ENCODE results near the gene CTNNA3. TPM values are rescaled to one million over a fixed set of nuclear protein-coding genes. Genes with fewer than 3 reads are reported as not detected.

Gene CTNNA3
- total RNA-seq, 2 experiments from 2014 or later, result not detected

DNA sequence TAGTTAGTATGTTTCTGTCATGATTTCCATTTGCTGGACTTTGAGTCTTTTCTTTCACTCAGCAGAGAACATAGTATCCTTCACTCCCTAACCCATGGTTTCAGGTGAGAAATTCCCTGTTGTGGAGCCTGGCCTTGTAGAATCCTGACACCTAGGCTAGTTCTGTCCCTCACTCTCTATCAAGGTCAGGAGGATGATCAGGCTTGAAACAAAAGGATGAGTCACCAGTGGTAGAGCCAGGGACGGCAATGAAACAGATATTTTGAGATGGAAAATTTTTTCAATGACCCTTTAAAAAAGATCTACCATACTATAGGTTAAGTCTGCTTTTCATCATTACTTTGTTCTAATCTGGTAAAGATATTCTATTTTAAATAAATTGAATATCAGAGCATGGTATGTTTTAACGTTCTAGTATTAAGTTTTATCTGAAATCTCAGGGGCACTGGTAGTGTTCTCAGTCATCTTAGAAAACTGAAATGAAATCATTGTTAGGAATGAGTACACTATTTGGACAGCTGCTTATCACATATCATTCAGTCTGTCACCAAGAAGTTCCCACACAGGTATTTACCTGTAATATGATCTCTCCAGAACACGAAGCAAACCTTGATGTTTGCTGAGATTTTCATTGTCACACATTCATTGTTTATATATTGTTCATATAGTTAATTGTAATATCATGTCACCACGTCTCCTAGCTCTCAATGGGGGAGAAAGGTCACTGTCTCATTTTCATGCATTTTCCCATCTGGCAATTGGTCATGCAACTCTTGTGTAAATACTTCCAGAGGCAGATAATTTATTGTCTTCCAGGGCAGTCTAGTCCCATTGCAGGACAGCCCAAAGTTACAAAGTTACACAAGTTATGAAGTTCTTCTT, 1070.0 kb downstream of the CTNNA3 start:
- intact Hi-C loops (cut with micrococcal nuclease), result no loop called here
- DNase-seq, result no peak
- H3K36me3 Mint-ChIP-seq (ENCODE audit: low read depth), result no peaks in the 10 kb centered on the region
- CTCF ChIA-PET, result no interaction called here
- H3K4me3 Mint-ChIP-seq, result no peak overlapping the region
- H3K4me1 Mint-ChIP-seq (ENCODE audit: low read depth), result no peaks in the 10 kb centered on the region
- no peaks in the 10 kb centered on the region for H3K27me3 Mint-ChIP-seq (ENCODE audit: low read depth)
- H3K9me3 Mint-ChIP-seq, result peaks cover 1% of the 10 kb centered on the region
- no peak overlapping the region for H3K27ac Mint-ChIP-seq

DNA sequence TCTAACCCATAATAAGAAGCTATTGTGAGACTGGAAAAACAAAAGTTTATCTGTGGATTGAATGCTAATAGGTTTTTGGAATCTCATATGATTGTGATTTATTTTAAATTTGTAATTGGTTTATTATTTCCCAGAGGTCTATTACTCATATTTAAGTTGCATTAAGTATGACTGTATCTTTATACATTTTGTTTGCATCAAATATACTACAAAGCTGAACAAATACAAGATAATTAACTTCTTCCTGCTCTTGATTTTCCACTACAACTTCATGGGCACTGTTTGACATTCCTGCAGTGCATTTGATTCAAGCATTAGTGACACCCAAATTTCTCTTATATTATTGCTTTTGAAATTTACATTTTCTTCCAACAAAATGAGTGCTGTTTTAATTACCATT, 1073.9 kb downstream of the CTNNA3 start:
- no peak overlapping the region for H3K27ac Mint-ChIP-seq
- CTCF ChIA-PET, result no interaction called here
- no peaks in the 10 kb centered on the region for H3K4me1 Mint-ChIP-seq (ENCODE audit: low read depth)
- intact Hi-C loops (cut with micrococcal nuclease), result no loop called here
- H3K36me3 Mint-ChIP-seq (ENCODE audit: low read depth), result no peaks in the 10 kb centered on the region
- DNase-seq, result no peak
- no peak overlapping the region for H3K4me3 Mint-ChIP-seq
- no peaks in the 10 kb centered on the region for H3K27me3 Mint-ChIP-seq (ENCODE audit: low read depth)
- H3K9me3 Mint-ChIP-seq, result no peaks in the 10 kb centered on the region

DNA sequence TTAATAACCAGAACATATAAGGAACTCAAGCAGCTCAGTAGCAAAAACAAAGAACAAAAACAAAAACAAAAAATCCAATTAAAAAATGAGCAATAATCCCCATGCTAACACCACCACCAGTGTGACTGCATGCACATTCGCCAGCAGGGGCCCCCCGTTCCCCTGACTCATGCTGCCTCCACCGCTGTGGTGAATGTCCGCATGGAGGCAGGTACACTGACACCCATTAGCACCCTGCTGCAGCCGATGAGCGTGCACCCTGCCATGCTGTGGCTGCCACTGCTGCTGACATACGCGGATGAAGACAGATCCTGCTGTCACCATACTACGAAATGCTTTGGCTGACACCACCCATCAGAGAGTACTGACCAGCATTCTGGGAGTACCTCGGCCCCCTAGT, 1091.8 kb downstream of the CTNNA3 start:
- intact Hi-C loops (cut with micrococcal nuclease), result no loop called here
- peaks cover 28% of the 10 kb centered on the region for H3K9me3 Mint-ChIP-seq
- CTCF ChIA-PET, result no interaction called here

DNA sequence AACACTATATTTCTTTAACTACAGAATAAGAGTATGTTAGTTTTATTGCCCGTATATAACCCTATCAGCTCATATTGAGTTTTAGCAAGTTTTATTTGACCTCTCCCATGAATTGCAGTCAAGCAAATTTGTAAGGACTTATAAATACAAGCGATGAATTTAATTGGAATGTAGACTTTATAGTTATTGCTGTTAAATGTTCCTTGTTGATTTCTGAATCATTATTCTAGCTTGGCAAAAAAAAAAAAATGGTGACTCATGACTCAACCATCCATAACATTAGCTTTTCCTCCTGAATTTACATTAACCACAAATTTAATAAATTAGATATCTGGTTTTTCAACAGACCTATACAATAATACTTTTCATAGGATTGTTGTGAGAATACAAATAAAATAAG, 1104.1 kb downstream of the CTNNA3 start:
- Mint-ChIP-seq H3K27ac (no peak overlapping the region), H3K36me3 (ENCODE audit: low read depth) (no peaks in the 10 kb centered on the region), H3K4me1 (ENCODE audit: low read depth) (no peaks in the 10 kb centered on the region), H3K4me3 (no peak overlapping the region), H3K27me3 (ENCODE audit: low read depth) (no peaks in the 10 kb centered on the region), H3K9me3 (peaks cover 2% of the 10 kb centered on the region)
- no peak for DNase-seq
- intact Hi-C loops (cut with micrococcal nuclease), result no loop called here
- CTCF ChIA-PET, result no interaction called here

More for the DNA sequence above, 1091.8 kb downstream of the CTNNA3 start:
- Mint-ChIP-seq H3K36me3 (ENCODE audit: low read depth) (no peaks in the 10 kb centered on the region), H3K4me1 (ENCODE audit: low read depth) (no peaks in the 10 kb centered on the region), H3K4me3 (no peak overlapping the region), H3K27ac (no peak overlapping the region), H3K27me3 (ENCODE audit: low read depth) (no peaks in the 10 kb centered on the region)
- DNase-seq, result no peak

DNA sequence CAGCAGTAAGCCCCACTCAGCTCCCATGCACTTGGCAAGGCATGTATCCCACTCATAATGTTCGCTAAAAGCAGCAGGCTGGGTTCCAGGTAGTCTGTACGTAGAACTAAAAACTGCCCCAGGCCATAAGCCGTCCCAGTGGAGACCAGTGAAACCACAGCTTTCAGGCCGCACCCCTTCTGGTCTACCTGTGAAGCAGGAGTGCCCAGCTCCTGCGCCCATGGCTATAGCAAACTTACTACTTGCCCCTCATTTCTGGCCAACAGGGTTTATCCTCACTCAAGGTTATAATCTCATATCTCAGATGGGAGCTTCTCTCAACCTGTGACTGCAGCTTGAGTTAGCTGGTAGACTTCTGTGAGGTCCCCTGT, 1108.3 kb downstream of the CTNNA3 start:
- intact Hi-C loops (cut with micrococcal nuclease), result no loop called here
- DNase-seq, result no peak
- Mint-ChIP-seq H3K36me3 (ENCODE audit: low read depth) (no peaks in the 10 kb centered on the region), H3K27me3 (ENCODE audit: low read depth) (no peaks in the 10 kb centered on the region), H3K27ac (no peak overlapping the region), H3K4me3 (no peak overlapping the region), H3K4me1 (ENCODE audit: low read depth) (no peaks in the 10 kb centered on the region), H3K9me3 (peaks cover 5% of the 10 kb centered on the region)
- CTCF ChIA-PET, result no interaction called here

DNA sequence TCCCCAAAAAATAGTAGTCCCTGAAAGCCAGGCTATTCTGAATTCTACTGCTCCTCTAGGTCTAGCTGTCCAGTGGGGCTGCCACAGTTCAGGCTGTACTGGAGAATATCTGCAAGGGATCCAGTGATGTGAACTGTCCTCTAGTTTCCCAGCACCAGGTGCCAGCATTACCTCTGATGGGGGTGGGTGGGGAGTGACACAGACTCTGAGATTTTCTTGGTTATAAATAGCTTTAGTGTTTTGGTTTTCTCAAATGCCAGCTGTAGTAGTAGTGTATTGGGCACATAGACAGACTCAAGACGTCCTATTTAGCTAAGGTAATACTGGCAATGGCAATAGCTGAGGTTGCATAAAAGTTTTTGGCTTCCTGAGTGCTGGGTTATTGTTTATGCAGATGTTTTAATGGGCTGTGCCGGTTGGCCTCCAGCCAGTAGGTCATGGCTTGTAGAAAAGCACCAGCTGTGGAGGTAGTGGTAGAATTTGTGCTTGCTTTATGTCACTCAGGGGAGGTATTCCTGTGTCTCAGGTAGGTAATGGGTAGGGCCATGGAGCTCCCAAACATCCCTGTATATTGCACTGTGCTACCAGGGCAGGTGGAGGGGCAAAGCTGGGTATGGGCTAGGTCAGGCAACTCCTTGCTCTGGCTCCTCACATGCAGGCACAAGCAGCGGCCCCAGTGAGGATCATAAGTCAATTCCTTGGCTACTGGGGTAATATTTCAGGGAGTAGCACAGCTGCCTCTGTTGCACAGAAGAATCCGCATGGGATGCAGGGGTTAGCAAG, 1108.9 kb downstream of the CTNNA3 start:
- intact Hi-C loops (cut with micrococcal nuclease), result no loop called here
- CTCF ChIA-PET, result no interaction called here
- Mint-ChIP-seq H3K27me3 (ENCODE audit: low read depth) (no peaks in the 10 kb centered on the region), H3K9me3 (peaks cover 5% of the 10 kb centered on the region), H3K27ac (no peak overlapping the region), H3K36me3 (ENCODE audit: low read depth) (no peaks in the 10 kb centered on the region), H3K4me3 (no peak overlapping the region), H3K4me1 (ENCODE audit: low read depth) (no peaks in the 10 kb centered on the region)
- no peak for DNase-seq

DNA sequence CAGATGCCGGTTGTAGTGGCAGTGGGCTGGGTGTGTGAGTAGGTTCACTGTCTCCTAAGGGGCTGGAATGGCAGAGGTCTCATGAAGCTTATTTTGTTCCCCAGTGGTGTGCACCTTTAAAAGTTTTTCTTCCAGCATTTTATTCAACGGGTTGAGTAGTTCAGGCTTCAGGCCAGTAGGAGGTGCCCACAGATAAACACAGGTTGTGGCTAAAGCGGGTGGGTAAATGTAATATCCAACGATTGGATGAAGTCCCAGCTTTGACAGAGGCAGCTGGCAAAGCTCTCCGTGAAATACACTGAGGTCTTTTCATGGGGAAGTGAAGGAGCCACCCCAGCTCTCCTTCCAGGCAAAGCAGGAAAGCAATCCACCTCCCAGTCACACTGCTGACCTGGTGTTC, 1109.9 kb downstream of the CTNNA3 start:
- H3K27me3 Mint-ChIP-seq (ENCODE audit: low read depth), result no peaks in the 10 kb centered on the region
- H3K4me1 Mint-ChIP-seq (ENCODE audit: low read depth), result no peaks in the 10 kb centered on the region
- DNase-seq, result no peak
- no peak overlapping the region for H3K4me3 Mint-ChIP-seq
- H3K36me3 Mint-ChIP-seq (ENCODE audit: low read depth), result no peaks in the 10 kb centered on the region
- intact Hi-C loops (cut with micrococcal nuclease), result no loop called here
- CTCF ChIA-PET, result interaction anchor here (0.6 kb wide), 1 partner anchor 720 kb away, joined by 3 read pairs; no protein-coding TSS in a partner anchor
- no peak overlapping the region for H3K27ac Mint-ChIP-seq
- peaks cover 10% of the 10 kb centered on the region for H3K9me3 Mint-ChIP-seq

DNA sequence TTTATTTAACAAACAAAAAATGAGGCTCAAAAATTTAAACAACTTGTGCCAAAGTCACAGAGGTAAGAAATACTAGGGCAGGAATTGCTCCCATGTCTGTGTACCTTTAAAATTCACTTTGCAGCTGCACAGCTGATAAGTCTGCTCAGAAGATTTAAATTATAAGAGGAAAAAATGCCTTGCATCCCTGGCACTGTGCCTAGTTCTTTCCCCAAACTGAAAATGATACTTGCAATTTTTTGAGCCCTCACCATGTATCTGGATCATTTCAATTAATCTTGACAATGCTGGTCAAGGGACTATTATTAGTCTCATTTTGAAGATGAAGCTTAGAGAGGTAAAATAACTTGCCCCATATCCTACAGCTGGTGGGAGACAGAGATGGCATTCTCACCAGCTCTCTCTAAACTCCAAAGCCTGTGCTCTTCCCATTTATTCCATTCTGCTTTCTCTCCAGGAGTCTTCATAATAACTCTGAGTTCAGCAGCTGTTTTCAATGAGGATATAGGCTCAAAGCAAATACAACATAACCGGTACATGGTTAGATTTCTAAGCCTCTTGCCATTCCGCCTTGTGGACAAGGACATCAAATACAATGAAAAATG, 1120.6 kb downstream of the CTNNA3 start:
- Mint-ChIP-seq H3K4me1 (ENCODE audit: low read depth) (no peaks in the 10 kb centered on the region), H3K4me3 (no peak overlapping the region), H3K27me3 (ENCODE audit: low read depth) (no peaks in the 10 kb centered on the region), H3K27ac (no peak overlapping the region), H3K36me3 (ENCODE audit: low read depth) (no peaks in the 10 kb centered on the region), H3K9me3 (peaks cover 2% of the 10 kb centered on the region)
- intact Hi-C loops (cut with micrococcal nuclease), result no loop called here
- CTCF ChIA-PET, result no interaction called here
- DNase-seq, result no peak

DNA sequence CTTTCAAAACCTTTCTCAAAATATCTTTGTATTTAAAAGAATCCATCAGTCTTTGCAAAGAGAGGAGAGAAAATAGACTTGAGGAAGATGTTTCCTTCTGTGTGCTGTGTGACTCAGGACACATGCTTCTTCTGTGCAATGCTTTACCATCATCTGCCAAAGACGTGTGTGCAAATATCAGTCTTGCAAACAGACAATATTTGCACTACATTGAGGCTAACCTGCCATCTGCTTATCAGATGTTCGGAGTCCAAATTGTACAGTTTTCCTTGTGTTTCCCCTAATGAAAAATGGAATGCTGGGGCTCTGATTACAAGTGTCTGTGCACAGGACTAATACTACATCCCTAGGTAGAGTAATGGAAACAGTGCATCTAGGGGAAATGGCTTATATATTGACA, 1123.3 kb downstream of the CTNNA3 start:
- H3K9me3 Mint-ChIP-seq, result no peaks in the 10 kb centered on the region
- no peak overlapping the region for H3K4me3 Mint-ChIP-seq
- no peak overlapping the region for H3K27ac Mint-ChIP-seq
- no peaks in the 10 kb centered on the region for H3K36me3 Mint-ChIP-seq (ENCODE audit: low read depth)
- H3K4me1 Mint-ChIP-seq (ENCODE audit: low read depth), result no peaks in the 10 kb centered on the region
- DNase-seq, result no peak
- no peaks in the 10 kb centered on the region for H3K27me3 Mint-ChIP-seq (ENCODE audit: low read depth)
- intact Hi-C loops (cut with micrococcal nuclease), result no loop called here
- CTCF ChIA-PET, result no interaction called here

DNA sequence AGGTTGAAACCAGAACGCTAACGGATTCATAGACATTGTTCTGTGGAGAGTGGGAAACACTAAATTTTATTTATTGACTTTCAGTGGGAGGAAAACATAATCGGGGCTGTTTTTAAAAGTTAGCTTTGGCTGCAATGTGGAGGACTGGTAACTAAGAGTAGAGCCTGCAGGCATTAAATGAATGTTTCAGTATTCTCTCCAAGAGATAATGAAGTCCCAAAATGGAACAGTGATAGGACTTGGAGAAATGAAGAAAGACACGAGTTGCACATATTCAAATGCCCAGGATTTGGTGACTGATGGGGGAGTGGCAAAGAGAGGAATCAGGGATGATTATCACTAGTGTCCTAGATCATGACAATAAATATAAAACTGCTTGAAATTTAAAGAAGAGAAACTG, 1130.0 kb downstream of the CTNNA3 start:
- CTCF ChIA-PET, result no interaction called here
- no peak overlapping the region for H3K27ac Mint-ChIP-seq
- no peaks in the 10 kb centered on the region for H3K4me1 Mint-ChIP-seq (ENCODE audit: low read depth)
- no peak for DNase-seq
- no peaks in the 10 kb centered on the region for H3K27me3 Mint-ChIP-seq (ENCODE audit: low read depth)
- H3K9me3 Mint-ChIP-seq, result no peaks in the 10 kb centered on the region
- H3K36me3 Mint-ChIP-seq (ENCODE audit: low read depth), result no peaks in the 10 kb centered on the region
- intact Hi-C loops (cut with micrococcal nuclease), result no loop called here
- H3K4me3 Mint-ChIP-seq, result no peak overlapping the region

DNA sequence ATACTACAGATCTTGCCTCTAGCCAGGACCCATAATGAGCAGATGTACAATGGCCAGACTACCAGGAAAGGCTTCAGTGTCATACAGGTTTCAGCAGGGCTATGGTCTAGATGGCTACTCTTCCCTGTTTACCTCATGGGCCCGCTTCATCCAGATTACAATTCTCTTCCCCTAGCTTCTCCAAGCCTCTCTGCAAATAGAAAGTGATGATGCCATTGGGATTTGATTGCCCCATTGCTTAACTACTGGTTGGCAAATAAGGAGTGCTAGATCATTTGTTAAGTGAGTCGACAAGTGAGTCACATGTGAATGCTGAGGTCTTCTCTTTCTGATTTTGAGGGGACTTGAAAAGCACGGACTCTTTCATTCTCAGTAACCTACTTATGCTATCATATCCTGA, 1131.7 kb downstream of the CTNNA3 start:
- H3K9me3 Mint-ChIP-seq, result peaks cover 2% of the 10 kb centered on the region
- no peak overlapping the region for H3K4me3 Mint-ChIP-seq
- H3K4me1 Mint-ChIP-seq (ENCODE audit: low read depth), result no peaks in the 10 kb centered on the region
- no peak overlapping the region for H3K27ac Mint-ChIP-seq
- intact Hi-C loops (cut with micrococcal nuclease), result no loop called here
- CTCF ChIA-PET, result no interaction called here
- H3K36me3 Mint-ChIP-seq (ENCODE audit: low read depth), result no peaks in the 10 kb centered on the region
- no peak for DNase-seq
- no peaks in the 10 kb centered on the region for H3K27me3 Mint-ChIP-seq (ENCODE audit: low read depth)

DNA sequence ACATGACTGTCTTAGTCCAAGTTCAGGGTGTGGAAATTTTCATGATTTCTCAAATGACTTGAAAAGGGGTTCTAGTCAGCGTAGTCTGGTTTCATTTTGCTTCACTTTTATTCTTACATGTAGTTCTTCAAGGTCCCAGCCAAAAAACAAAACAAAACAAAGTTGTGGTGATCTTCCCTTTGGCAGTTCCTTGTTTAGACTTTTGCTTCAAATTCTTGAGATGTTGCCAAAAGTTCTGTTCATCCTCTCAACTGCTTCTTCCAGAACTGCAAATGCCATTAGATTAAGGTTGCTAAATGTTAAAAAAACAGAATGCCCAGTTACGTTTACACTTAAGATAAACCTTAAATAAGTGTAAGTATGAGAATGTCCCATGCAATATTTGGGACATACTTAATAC, 1140.9 kb downstream of the CTNNA3 start:
- Mint-ChIP-seq H3K27me3 (ENCODE audit: low read depth) (no peaks in the 10 kb centered on the region), H3K36me3 (ENCODE audit: low read depth) (no peaks in the 10 kb centered on the region), H3K4me1 (ENCODE audit: low read depth) (no peaks in the 10 kb centered on the region), H3K27ac (no peak overlapping the region), H3K4me3 (no peak overlapping the region), H3K9me3 (peaks cover 2% of the 10 kb centered on the region)
- no peak for DNase-seq
- CTCF ChIA-PET, result no interaction called here
- intact Hi-C loops (cut with micrococcal nuclease), result no loop called here

DNA sequence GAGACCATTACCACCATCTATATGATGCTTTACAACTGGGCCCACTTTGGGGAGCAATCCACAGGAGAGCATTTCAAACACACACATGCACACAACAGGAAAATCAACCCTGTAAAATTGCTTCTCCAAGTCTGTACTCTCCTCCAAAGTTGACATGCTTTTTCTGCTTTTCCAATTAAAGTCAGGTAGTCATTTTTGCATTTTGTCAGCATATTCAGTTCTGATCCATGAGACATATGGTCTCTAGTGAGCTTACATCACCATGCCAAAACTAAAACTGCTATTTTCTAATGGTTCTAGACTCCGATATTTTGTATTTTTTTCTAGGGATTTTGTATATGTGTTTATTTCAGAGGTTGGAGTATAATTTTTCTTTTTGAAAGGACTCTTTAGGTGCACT, 1143.7 kb downstream of the CTNNA3 start:
- H3K27ac Mint-ChIP-seq, result no peak overlapping the region
- no peaks in the 10 kb centered on the region for H3K9me3 Mint-ChIP-seq
- H3K27me3 Mint-ChIP-seq (ENCODE audit: low read depth), result no peaks in the 10 kb centered on the region
- intact Hi-C loops (cut with micrococcal nuclease), result no loop called here
- no peak overlapping the region for H3K4me3 Mint-ChIP-seq
- no peak for DNase-seq
- H3K4me1 Mint-ChIP-seq (ENCODE audit: low read depth), result no peaks in the 10 kb centered on the region
- CTCF ChIA-PET, result no interaction called here
- no peaks in the 10 kb centered on the region for H3K36me3 Mint-ChIP-seq (ENCODE audit: low read depth)

All from activated naive CD4-positive, alpha-beta T cell treated with anti-CD3 and anti-CD28 coated beads for 36 hours (primary cell).